Stimulated activated CD8-positive, alpha-beta memory T cell treated with anti-CD3 and anti-CD28 coated beads, Interleukin-12 subunit alpha, Interleukin-12 subunit beta, amount 100 ng/mL, for 24 hours (primary cell): ENCODE results near the gene RBM23.

Experiments
- DNase-seq: peaks from one replicate; pipeline ENCODE4 v3.0.0-alpha.2; 2020; ENCODE audit errors: extremely low read depth

RBM23 gene

DNA sequence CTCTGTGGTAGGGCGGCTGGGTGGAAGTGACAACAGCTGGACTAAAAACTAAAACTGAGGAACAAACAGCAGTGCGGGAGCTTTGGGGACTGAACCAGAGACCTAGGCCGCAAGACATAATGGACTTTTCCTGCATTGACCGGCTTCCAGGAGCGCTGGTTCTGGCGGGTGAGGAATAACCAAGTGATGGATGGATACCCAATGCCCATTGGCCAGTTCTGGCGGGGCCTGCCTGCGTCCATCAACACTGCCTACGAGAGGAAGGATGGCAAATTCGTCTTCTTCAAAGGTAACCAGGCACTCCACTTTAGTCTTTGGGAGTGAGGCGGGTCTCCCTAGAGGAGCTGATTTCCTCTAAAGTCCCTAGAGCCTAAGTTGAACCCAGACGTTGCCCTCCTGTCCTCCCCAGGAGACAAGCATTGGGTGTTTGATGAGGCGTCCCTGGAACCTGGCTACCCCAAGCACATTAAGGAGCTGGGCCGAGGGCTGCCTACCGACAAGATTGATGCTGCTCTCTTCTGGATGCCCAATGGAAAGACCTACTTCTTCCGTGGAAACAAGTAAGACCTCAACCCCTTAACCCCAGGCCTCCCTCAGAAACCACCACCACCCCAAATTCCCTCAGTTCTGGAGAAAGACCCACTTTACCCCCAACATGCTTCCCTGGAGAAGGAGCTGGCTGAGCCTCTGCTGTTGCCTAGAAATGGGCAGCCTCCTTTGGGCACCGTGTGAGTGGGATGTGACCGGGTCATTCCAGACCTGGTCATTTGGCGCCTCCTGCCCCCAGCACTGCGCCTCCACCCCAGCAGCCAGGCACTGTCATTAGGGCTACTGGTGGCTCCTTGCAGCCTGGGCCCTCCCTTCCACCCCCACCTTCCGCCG lies 74.5 kb downstream of the RBM23 start:
- DNase-seq: no peak
